HEK293 (cell line): Measurements from ENCODE around the gene EYA2.

Experiments
- CTCF ChIA-PET: fragments of 350-600 bp; formaldehyde crosslinking; extraction: SDS; loops from one replicate; lab custom pipeline; 2021; ENCODE audit warnings: antibody characterized with exemption; lab: Yijun Ruan, JAX
- POLR2A ChIA-PET: fragments of 300-600 bp; formaldehyde crosslinking; extraction: SDS; loops from one replicate; lab custom pipeline; 2020; ENCODE audit warnings: antibody characterized with exemption, inconsistent platforms; lab: Yijun Ruan, JAX
- H3K27ac ChIP-seq: fragments of 200-500 bp; sonication (Bioruptor generic); 2 replicates; pipeline ENCODE4 v1.5.1; 2014; ENCODE audit warnings: low read depth, low read length, control low read depth, inconsistent platforms; ENCODE audit errors: extremely low read depth
- H3K36me3 ChIP-seq, 2 experiments: fragments of 200-500 bp in 1 of 2; sonication (Bioruptor generic) in 1 of 2; 1 replicate in 1 of 2; 2 replicates in 1 of 2; pipeline ENCODE4 v1.5.1; 2014 to 2017; ENCODE audit warnings: inconsistent platforms in 2 of 2, low read length in 2 of 2; ENCODE audit not compliant: control insufficient read depth in 2 of 2, insufficient read depth in 1 of 2
- H3K4me1 ChIP-seq: fragments of 200-500 bp; sonication (Bioruptor generic); 2 replicates; pipeline ENCODE4 v1.5.1; 2014; ENCODE audit warnings: mild to moderate bottlenecking, low read length, inconsistent platforms; ENCODE audit not compliant: control insufficient read depth, insufficient read depth
- H3K4me3 ChIP-seq: 2 replicates; pipeline ENCODE4 v1.5.1; 2011; ENCODE audit warnings: low read depth, mild to moderate bottlenecking, control low read depth, low read length, moderate library complexity
- H3K9me3 ChIP-seq: fragments of 200-500 bp; sonication (Bioruptor generic); 2 replicates; pipeline ENCODE4 v1.5.1; 2014; ENCODE audit warnings: low read depth, low read length, inconsistent platforms; ENCODE audit not compliant: control insufficient read depth, insufficient read depth
- BCL11A ChIP-seq: fragments of 450-650 bp; formaldehyde crosslinking; IDR thresholded peaks from 2 replicates; pipeline ENCODE4 v1.5.1; 2016; ENCODE audit warnings: low read depth, missing biosample characterization, missing genetic modification characterization
- FEZF1 ChIP-seq: fragments of 450-650 bp; formaldehyde crosslinking; IDR thresholded peaks from 2 replicates; pipeline ENCODE4 v1.5.1; 2016; ENCODE audit warnings: missing biosample characterization, missing genetic modification characterization
- HOXD13 ChIP-seq: sonication (generic); formaldehyde crosslinking; IDR thresholded peaks from 2 replicates; pipeline ENCODE4 v1.8.0; 2022; ENCODE audit warnings: missing genetic modification reagents, borderline replicate concordance
- MEIS1 ChIP-seq: sonication (generic); formaldehyde crosslinking; IDR thresholded peaks from 2 replicates; pipeline ENCODE4 v1.8.1; 2022; ENCODE audit warnings: missing genetic modification reagents, mild to moderate bottlenecking, borderline replicate concordance
- RBAK ChIP-seq: fragments of 450-650 bp; formaldehyde crosslinking; IDR thresholded peaks from 2 replicates; pipeline ENCODE4 v1.5.1; 2016; ENCODE audit warnings: missing biosample characterization, missing genetic modification characterization
- REPIN1 ChIP-seq: fragments of 450-650 bp; formaldehyde crosslinking; IDR thresholded peaks from 2 replicates; pipeline ENCODE4 v1.5.1; 2017; ENCODE audit warnings: missing biosample characterization, missing genetic modification characterization, low read depth
- SALL2 ChIP-seq: fragments of 450-650 bp; formaldehyde crosslinking; IDR thresholded peaks from 2 replicates; pipeline ENCODE4 v1.5.0; 2017; ENCODE audit warnings: missing biosample characterization, mild to moderate bottlenecking, missing genetic modification characterization, borderline replicate concordance
- TCF7L2 ChIP-seq: IDR thresholded peaks from 2 replicates; pipeline ENCODE4 v1.6.1; 2011; ENCODE audit warnings: low read depth, mild to moderate bottlenecking, inconsistent platforms, low read length, moderate library complexity, borderline replicate concordance
- ZBTB17 ChIP-seq: fragments of 450-650 bp; formaldehyde crosslinking; IDR thresholded peaks from 2 replicates; pipeline ENCODE4 v1.5.1; 2016; ENCODE audit warnings: missing biosample characterization, missing genetic modification characterization
- ZBTB21 ChIP-seq: fragments of 450-650 bp; formaldehyde crosslinking; IDR thresholded peaks from 2 replicates; pipeline ENCODE4 v1.5.1; 2017; ENCODE audit warnings: missing biosample characterization, missing genetic modification characterization
- ZBTB7A ChIP-seq: fragments of 450-650 bp; formaldehyde crosslinking; IDR thresholded peaks from 2 replicates; pipeline ENCODE4 v1.5.1; 2016; ENCODE audit warnings: low read depth, missing biosample characterization, missing genetic modification characterization
- ZBTB8A ChIP-seq: fragments of 450-650 bp; formaldehyde crosslinking; IDR thresholded peaks from 2 replicates; pipeline ENCODE4 v1.5.1; 2016; ENCODE audit warnings: missing biosample characterization, missing genetic modification characterization
- ZEB2 ChIP-seq: fragments of 450-650 bp; formaldehyde crosslinking; IDR thresholded peaks from 2 replicates; pipeline ENCODE4 v1.5.1; 2016; ENCODE audit warnings: missing biosample characterization, missing genetic modification characterization
- ZNF155 ChIP-seq: fragments of 450-650 bp; formaldehyde crosslinking; IDR thresholded peaks from 2 replicates; pipeline ENCODE4 v1.5.1; 2016; ENCODE audit warnings: missing biosample characterization, missing genetic modification characterization
- ZNF211 ChIP-seq: fragments of 450-650 bp; formaldehyde crosslinking; IDR thresholded peaks from 2 replicates; pipeline ENCODE4 v1.5.1; 2016; ENCODE audit warnings: low read depth, missing biosample characterization, missing genetic modification characterization
- ZNF214 ChIP-seq: fragments of 450-650 bp; formaldehyde crosslinking; IDR thresholded peaks from 2 replicates; pipeline ENCODE4 v1.5.1; 2017; ENCODE audit warnings: missing biosample characterization, mild to moderate bottlenecking, missing genetic modification characterization, borderline replicate concordance
- ZNF248 ChIP-seq: fragments of 450-650 bp; formaldehyde crosslinking; IDR thresholded peaks from 2 replicates; pipeline ENCODE4 v1.5.1; 2017; ENCODE audit warnings: missing biosample characterization, missing genetic modification characterization
- ZNF302 ChIP-seq: fragments of 450-650 bp; formaldehyde crosslinking; IDR thresholded peaks from 2 replicates; pipeline ENCODE4 v1.5.1; 2016; ENCODE audit warnings: missing biosample characterization, missing genetic modification characterization, low read depth
- ZNF341 ChIP-seq: fragments of 450-650 bp; formaldehyde crosslinking; IDR thresholded peaks from 2 replicates; pipeline ENCODE4; 2016; ENCODE audit warnings: low read depth, missing biosample characterization, missing genetic modification characterization
- ZNF362 ChIP-seq: fragments of 450-650 bp; formaldehyde crosslinking; IDR thresholded peaks from 2 replicates; pipeline ENCODE4 v1.5.1; 2016; ENCODE audit warnings: missing biosample characterization, missing genetic modification characterization
- ZNF394 ChIP-seq: fragments of 450-650 bp; formaldehyde crosslinking; IDR thresholded peaks from 2 replicates; pipeline ENCODE4 v1.5.1; 2016; ENCODE audit warnings: missing biosample characterization, missing genetic modification characterization, mild to moderate bottlenecking, moderate library complexity, borderline replicate concordance
- ZNF660 ChIP-seq: fragments of 450-650 bp; IDR thresholded peaks from 2 replicates; pipeline ENCODE4 v1.5.1; 2018; ENCODE audit warnings: missing biosample characterization, mild to moderate bottlenecking, missing genetic modification characterization
- ZNF670 ChIP-seq: fragments of 450-650 bp; formaldehyde crosslinking; IDR thresholded peaks from 2 replicates; pipeline ENCODE4 v1.5.1; 2016; ENCODE audit warnings: missing biosample characterization, missing genetic modification characterization, low read depth
- ZNF704 ChIP-seq: fragments of 450-650 bp; formaldehyde crosslinking; IDR thresholded peaks from 2 replicates; pipeline ENCODE4 v1.5.1; 2016; ENCODE audit warnings: missing biosample characterization, missing genetic modification characterization
- ZNF837 ChIP-seq: fragments of 450-650 bp; formaldehyde crosslinking; IDR thresholded peaks from 2 replicates; pipeline ENCODE4 v1.5.1; 2016; ENCODE audit warnings: missing biosample characterization, missing genetic modification characterization
- ZSCAN30 ChIP-seq: fragments of 450-650 bp; IDR thresholded peaks from 2 replicates; pipeline ENCODE4 v1.5.1; 2018; ENCODE audit warnings: missing biosample characterization, mild to moderate bottlenecking, missing genetic modification characterization, moderate library complexity
- ZSCAN5A ChIP-seq: fragments of 450-650 bp; formaldehyde crosslinking; IDR thresholded peaks from 2 replicates; pipeline ENCODE4 v1.5.1; 2016; ENCODE audit warnings: missing biosample characterization, missing genetic modification characterization
- TF ChIP-seq, protein P1 (sequence below): fragments of 450-650 bp; formaldehyde crosslinking; IDR thresholded peaks from 2 replicates; pipeline ENCODE4 v1.5.1; 2016; ENCODE audit warnings: missing biosample characterization, missing genetic modification characterization
- TF ChIP-seq, protein P2 (sequence below): fragments of 450-650 bp; formaldehyde crosslinking; IDR thresholded peaks from 2 replicates; pipeline ENCODE4 v1.5.1; 2017; ENCODE audit warnings: missing biosample characterization, missing genetic modification characterization

The EYA2 gene

DNA sequence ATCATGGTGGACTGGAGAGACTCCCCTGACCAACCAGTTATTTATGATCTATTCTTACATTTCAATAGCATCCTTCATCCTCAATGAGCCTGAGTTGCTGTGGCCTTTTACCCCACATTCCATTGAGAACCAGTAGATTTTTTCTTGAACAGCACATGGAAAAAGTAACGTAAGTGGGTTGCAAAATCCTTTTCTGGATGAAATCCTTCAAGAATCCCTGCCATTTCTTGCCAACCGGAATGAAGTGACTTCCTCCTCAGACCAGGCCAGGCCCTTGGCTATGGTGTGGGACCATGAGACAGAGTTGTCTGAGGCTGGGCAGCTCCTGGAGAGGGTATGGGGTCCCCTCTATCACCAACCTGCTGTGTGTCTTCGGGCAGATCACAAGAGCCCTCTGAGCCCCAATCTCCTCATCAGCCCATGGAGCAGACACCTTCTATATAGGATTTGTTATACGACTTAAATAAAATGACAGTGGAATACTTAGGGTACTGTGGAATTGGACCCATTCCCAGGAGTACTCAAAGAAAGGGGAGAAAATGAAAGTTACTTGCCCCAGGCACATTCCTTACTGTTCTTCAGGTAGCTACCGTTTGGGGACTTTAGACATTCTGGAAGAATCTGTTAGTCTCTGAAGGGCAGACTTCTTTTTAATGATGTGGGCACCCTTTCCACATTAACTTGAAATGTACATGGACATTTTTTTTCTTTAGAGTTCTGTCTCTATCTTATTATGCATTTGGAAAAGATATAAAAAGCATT, 10.9 kb downstream of the EYA2 start:
- TF ChIP-seq, protein P1, sequence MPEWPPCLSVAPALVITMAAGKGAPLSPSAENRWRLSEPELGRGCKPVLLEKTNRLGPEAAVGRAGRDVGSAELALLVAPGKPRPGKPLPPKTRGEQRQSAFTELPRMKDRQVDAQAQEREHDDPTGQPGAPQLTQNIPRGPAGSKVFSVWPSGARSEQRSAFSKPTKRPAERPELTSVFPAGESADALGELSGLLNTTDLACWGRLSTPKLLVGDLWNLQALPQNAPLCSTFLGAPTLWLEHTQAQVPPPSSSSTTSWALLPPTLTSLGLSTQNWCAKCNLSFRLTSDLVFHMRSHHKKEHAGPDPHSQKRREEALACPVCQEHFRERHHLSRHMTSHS (tag by site-specific recombination) = no peak
- TF ChIP-seq HOXD13 (CRISPR knock-in tag) = no peak
- TF ChIP-seq FEZF1 = no peak
- TF ChIP-seq, protein P2, sequence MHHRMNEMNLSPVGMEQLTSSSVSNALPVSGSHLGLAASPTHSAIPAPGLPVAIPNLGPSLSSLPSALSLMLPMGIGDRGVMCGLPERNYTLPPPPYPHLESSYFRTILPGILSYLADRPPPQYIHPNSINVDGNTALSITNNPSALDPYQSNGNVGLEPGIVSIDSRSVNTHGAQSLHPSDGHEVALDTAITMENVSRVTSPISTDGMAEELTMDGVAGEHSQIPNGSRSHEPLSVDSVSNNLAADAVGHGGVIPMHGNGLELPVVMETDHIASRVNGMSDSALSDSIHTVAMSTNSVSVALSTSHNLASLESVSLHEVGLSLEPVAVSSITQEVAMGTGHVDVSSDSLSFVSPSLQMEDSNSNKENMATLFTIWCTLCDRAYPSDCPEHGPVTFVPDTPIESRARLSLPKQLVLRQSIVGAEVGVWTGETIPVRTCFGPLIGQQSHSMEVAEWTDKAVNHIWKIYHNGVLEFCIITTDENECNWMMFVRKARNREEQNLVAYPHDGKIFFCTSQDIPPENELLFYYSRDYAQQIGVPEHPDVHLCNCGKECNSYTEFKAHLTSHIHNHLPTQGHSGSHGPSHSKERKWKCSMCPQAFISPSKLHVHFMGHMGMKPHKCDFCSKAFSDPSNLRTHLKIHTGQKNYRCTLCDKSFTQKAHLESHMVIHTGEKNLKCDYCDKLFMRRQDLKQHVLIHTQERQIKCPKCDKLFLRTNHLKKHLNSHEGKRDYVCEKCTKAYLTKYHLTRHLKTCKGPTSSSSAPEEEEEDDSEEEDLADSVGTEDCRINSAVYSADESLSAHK = no peak
- TF ChIP-seq ZNF660 (tag by site-specific recombination) = no peak
- TF ChIP-seq RBAK = no peak
- TF ChIP-seq SALL2 (tag by site-specific recombination) = no peak
- no peak for TF ChIP-seq ZBTB8A (tag by site-specific recombination)
- no peak for TF ChIP-seq ZNF362
- TF ChIP-seq ZBTB21 = no peak
- no peak for TF ChIP-seq ZBTB7A (tag by site-specific recombination)
- no peak for TF ChIP-seq ZSCAN30 (tag by site-specific recombination)
- TF ChIP-seq ZNF670 (tag by site-specific recombination) = no peak
- TF ChIP-seq ZNF302 (tag by site-specific recombination) = no peak
- no peak for TF ChIP-seq ZBTB17
- no peak for TF ChIP-seq ZEB2 (tag by site-specific recombination)
- no peak for TF ChIP-seq ZNF214
- Histone ChIP-seq H3K36me3 (no peaks in the 10 kb centered on the region), H3K4me3 (no peak overlapping the region), H3K27ac (no peak overlapping the region), H3K4me1 (no peaks in the 10 kb centered on the region; the same call in 1 of the 2 replicates), H3K9me3 (no peaks in the 10 kb centered on the region)
- CTCF ChIA-PET = interaction anchor here (1.3 kb wide), 1 partner anchor 14 kb away, joined by 4 read pairs; no protein-coding TSS in a partner anchor
- POLR2A ChIA-PET = no interaction called here

DNA sequence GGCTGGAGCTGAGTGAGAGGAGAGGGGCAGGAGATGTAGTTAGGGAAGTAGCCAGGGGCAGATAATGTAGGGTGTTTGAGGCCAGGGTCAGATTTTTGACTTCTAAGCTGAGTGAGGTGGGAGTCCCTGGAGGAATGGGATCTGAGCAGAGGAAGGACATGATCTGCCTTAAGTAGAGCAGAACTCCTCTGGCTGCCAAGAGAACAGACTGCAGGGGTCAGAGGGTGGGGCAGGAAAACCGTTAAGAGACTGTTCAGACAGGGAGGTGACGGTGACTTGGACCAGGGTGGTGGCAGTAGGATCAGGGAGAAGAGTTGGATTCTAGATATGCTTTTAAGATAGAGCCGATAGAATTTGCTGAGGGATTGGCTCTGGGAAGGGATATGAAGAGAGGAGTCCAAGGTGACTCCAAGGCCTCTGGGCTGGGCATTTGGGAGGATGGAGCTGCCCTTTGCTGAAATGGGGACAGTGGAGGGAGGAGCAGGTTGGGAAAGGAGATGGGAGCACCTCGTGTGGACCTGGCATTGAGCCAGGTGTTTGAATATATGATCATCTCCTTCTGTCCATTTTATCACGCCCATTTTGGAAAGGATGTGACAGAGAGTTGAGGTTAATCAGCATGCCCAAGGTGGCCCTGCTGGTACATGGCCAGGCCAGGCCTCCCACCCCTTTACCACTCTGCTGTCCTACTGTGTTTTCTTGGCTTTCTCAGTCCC, 18.8 kb downstream of the EYA2 start:
- Histone ChIP-seq H3K9me3 (no peaks in the 10 kb centered on the region), H3K4me3 (no peak overlapping the region), H3K4me1 (no peaks in the 10 kb centered on the region), H3K36me3 (no peaks in the 10 kb centered on the region), H3K27ac (no peak overlapping the region)
- ChIA-PET POLR2A (no interaction called here), CTCF (no interaction called here)
- TF ChIP-seq ZNF837 = no peak
- no peak for TF ChIP-seq ZNF394
- TF ChIP-seq ZNF341 = no peak
- no peak for TF ChIP-seq ZNF248
- no peak for TF ChIP-seq RBAK
- no peak for TF ChIP-seq ZSCAN5A (tag by site-specific recombination)
- TF ChIP-seq ZNF704 (tag by site-specific recombination) = no peak
- TF ChIP-seq TCF7L2 = no peak
- no peak for TF ChIP-seq MEIS1 (CRISPR knock-in tag)
- no peak for TF ChIP-seq SALL2 (tag by site-specific recombination)
- no peak for TF ChIP-seq ZNF155 (tag by site-specific recombination)
- no peak for TF ChIP-seq BCL11A (tag by site-specific recombination)
- TF ChIP-seq ZBTB21 = no peak
- no peak for TF ChIP-seq ZNF211 (tag by site-specific recombination)
- TF ChIP-seq REPIN1 (tag by site-specific recombination) = no peak
